Psoas muscle (tissue), 8 donors: ENCODE results near the gene TBC1D2B. TPM values are rescaled to one million over a fixed set of nuclear protein-coding genes. Genes with fewer than 3 reads are reported as not detected.

Experiments used
- ATAC-seq, 4 donors: fragments of 200-7000 bp; cut with Tn5 transposase; one replicate each; pipeline ENCODE4 v1.9.1; 2020; ENCODE audit warnings: moderate library complexity in 3 of 4, mild to moderate bottlenecking in 2 of 4
- DNase-seq, 2 donors: peaks; one replicate each; pipeline ENCODE4 v3.0.0-alpha.2; 2020
- H3K27ac ChIP-seq: fragments of 200-600 bp; one replicate; pipeline ENCODE4 v1.8.0; 2022
- H3K27me3 ChIP-seq, 3 donors: fragments of 200-600 bp in 1 of 3; one replicate each; pipeline versions ENCODE4 v1.6.1 to v1.8.0; 2013 to 2022; ENCODE audit warnings: low read length in 2 of 3, mild to moderate bottlenecking in 2 of 3, moderate library complexity in 1 of 3; ENCODE audit not compliant: insufficient read depth in 3 of 3
- H3K36me3 ChIP-seq, 2 donors: fragments of 200-600 bp in 1 of 2; one replicate each; pipeline versions ENCODE4 v1.6.1 to v1.8.0; 2013 to 2022; ENCODE audit warnings: low read depth in 1 of 2, mild to moderate bottlenecking in 1 of 2, moderate library complexity in 1 of 2; ENCODE audit not compliant: insufficient read depth in 1 of 2
- H3K4me1 ChIP-seq: fragments of 200-600 bp; one replicate; pipeline ENCODE4 v1.8.0; 2022
- H3K4me3 ChIP-seq: fragments of 200-600 bp; one replicate; pipeline ENCODE4 v1.8.0; 2022; ENCODE audit warnings: mild to moderate bottlenecking
- H3K9me3 ChIP-seq: fragments of 200-600 bp; one replicate; pipeline ENCODE4 v1.8.0; 2022
- WGBS, 3 donors: extraction: QIAGEN DNeasy Blood & Tissue Kit; methylation state at CpG; one replicate each; pipeline versions ENCODE4 v1.1.6 to v1.1.7; 2013; 5-methylcytosine and 5-hydroxymethylcytosine counted together
- intact Hi-C, 2 donors: fragments of 100-400 bp; cut with DNase I; formaldehyde crosslinking; loops; one replicate each; pipeline versions ENCODE4 v1.11.0 to v1.14.2; 2022
- polyA plus RNA-seq, 3 donors: library from polyadenylated mRNA; stranded (reverse); fragments of 200-250 nt; gene quantifications; one replicate each; pipeline ENCODE4 v1.2.3, GENCODE V29; 2013
- total RNA-seq, 4 donors: library from RNA; stranded (reverse); fragmentation: NEBNext Ultra II Directional in 2 of 4; extraction: Animal tissue kit (Norgen Biotek cat#: 25700) in 2 of 4; gene quantifications; one replicate each; pipeline versions ENCODE4 v1.2.1 to v1.2.4, GENCODE V29; 2021 to 2023
- TF ChIP-seq, protein P1 (sequence below): fragments of 200-600 bp; IDR thresholded peaks from one replicate; pipeline ENCODE4 v1.8.0; 2022; ENCODE audit warnings: antibody characterized with exemption
- donor health status: healthy with polysubstance abuse.
- donor health status: DM: no; HTN: no; CAD: no; lungs with moderate emphysema.
- donor health status: Bipolar disorder and iron deficiency.
- donor health status: healthy.
- donor health status: DM: yes; HTN: yes; CAD: no.
- donor health status: DM: no; HTN: no; CAD: no.
- donor health status: DM: no; HTN: no; CAD: no.
- donor health status: DM: yes; HTN: yes; CAD: no.

Gene TBC1D2B
- total and polyA plus RNA-seq, 7 donors, result 2.8 to 11.8 (median 6.8) TPM

GRCh38 chr15:78108300-78109084 is 31.0 kb upstream of the TBC1D2B start:
- Histone ChIP-seq H3K36me3 (no peaks in the 10 kb centered on the region), H3K4me1 (no peaks in the 10 kb centered on the region), H3K27ac (no peak overlapping the region), H3K4me3 (no peak overlapping the region), H3K9me3 (no peaks in the 10 kb centered on the region), H3K27me3 (no peaks in the 10 kb centered on the region)
- ATAC-seq (peak; percentile 91 to 96 (median 92)), DNase-seq (peak; percentile 86 to 92)
- TF ChIP-seq, protein P1, sequence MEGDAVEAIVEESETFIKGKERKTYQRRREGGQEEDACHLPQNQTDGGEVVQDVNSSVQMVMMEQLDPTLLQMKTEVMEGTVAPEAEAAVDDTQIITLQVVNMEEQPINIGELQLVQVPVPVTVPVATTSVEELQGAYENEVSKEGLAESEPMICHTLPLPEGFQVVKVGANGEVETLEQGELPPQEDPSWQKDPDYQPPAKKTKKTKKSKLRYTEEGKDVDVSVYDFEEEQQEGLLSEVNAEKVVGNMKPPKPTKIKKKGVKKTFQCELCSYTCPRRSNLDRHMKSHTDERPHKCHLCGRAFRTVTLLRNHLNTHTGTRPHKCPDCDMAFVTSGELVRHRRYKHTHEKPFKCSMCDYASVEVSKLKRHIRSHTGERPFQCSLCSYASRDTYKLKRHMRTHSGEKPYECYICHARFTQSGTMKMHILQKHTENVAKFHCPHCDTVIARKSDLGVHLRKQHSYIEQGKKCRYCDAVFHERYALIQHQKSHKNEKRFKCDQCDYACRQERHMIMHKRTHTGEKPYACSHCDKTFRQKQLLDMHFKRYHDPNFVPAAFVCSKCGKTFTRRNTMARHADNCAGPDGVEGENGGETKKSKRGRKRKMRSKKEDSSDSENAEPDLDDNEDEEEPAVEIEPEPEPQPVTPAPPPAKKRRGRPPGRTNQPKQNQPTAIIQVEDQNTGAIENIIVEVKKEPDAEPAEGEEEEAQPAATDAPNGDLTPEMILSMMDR, result peak; percentile 93
- 43 to 49% (median 44%) methylated on average over 11 of the region's 11 CpGs for WGBS, 3 donors
- intact Hi-C loops, result loop anchor here (1.0 to 2.0 kb wide), 4 partner anchors 108 to 149 kb away; no protein-coding TSS in a partner anchor

GRCh38 chr15:78107471-78107870 is 30.0 kb upstream of the TBC1D2B start:
- Histone ChIP-seq H3K4me3 (no peak overlapping the region), H3K36me3 (no peaks in the 10 kb centered on the region), H3K27ac (no peak overlapping the region), H3K4me1 (no peaks in the 10 kb centered on the region), H3K9me3 (no peaks in the 10 kb centered on the region), H3K27me3 (no peaks in the 10 kb centered on the region)
- DNase-seq (no peak), ATAC-seq (no peak)
- TF ChIP-seq, protein P1, result no peak
- 95 to 98% (median 95%) methylated on average over 8 of the region's 8 CpGs for WGBS, 3 donors
- intact Hi-C loops, result loop anchor here in 1 of 2 donors (2.0 kb wide), 1 partner anchor 141 kb away; no protein-coding TSS in a partner anchor

GRCh38 chr15:78105476-78106241 is 28.1 kb upstream of the TBC1D2B start:
- WGBS, 3 donors, result 87 to 89% (median 89%) methylated on average over 16 of the region's 16 CpGs
- DNase-seq (no peak), ATAC-seq (no peak)
- no peaks in the 10 kb centered on the region for H3K4me1 ChIP-seq
- H3K27me3 ChIP-seq, result no peaks in the 10 kb centered on the region
- H3K27ac ChIP-seq, result no peak overlapping the region
- TF ChIP-seq, protein P1, result no peak
- no peaks in the 10 kb centered on the region for H3K9me3 ChIP-seq
- no peak overlapping the region for H3K4me3 ChIP-seq
- intact Hi-C loops, result loop anchor here in 1 of 2 donors (2.0 kb wide), 1 partner anchor 139 kb away; no protein-coding TSS in a partner anchor
- no peaks in the 10 kb centered on the region for H3K36me3 ChIP-seq

DNA sequence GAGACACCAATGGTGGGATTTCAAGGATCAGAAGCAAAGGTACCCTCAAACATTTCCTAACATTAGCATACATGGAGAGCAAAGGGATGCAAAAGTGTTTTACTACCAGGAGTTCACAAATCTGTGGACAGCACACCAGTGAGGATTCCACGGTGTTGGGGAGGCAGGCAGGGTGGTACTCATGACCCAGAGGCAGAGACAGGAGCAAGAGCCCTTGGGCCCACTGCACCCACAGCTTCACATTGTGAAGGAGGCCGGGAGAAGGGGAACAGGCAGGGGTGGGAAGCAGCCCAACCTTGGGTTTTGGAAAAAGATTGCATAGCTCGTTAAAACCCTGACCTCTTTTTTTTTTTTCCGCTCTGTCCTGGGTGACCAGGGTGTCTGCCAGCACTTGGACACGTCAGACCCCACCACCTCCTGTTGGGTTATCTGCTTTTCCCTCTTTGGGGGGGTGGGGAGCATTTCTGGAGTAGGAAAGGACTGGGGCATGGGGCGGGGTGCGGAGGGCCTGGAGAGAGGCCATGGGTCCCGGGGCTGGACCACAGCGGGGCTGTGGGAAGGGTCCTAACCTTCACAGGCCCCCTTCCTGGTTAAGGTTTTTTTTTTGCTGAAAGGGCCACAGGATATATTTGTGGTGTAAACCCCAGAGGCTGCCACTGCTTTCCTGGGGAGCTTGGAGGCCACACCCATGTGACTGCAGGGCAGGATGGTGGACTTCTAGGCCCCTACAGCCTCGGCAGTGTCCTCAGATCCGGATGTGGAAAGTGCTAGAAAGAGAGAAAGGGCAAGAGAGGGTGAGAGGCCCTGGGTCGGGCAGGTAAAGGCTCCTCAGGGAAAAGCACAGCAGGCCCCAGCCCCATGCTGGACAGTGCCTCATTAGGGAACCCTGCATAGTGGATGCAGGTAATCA is 27.3 kb upstream of the TBC1D2B start:
- TF ChIP-seq, protein P1, result no peak
- Histone ChIP-seq H3K4me3 (no peak overlapping the region), H3K36me3 (no peaks in the 10 kb centered on the region), H3K9me3 (no peaks in the 10 kb centered on the region), H3K27ac (no peak overlapping the region), H3K4me1 (no peaks in the 10 kb centered on the region), H3K27me3 (no peaks in the 10 kb centered on the region)
- intact Hi-C loops, result no loop called here
- ATAC-seq, result no peak
- WGBS, 3 donors, result 89 to 95% (median 93%) methylated on average over 12 of the region's 12 CpGs
- no peak for DNase-seq
